Hepatocyte (in vitro differentiated cells): Measurements from ENCODE around the gene ANGPT4.

Experiments used
- CTCF ChIP-seq: fragments of 200-600 bp; sonication (generic); IDR thresholded peaks from 2 replicates; pipeline ENCODE4 v1.5.1; 2016; ENCODE audit warnings: antibody characterized with exemption, mild to moderate bottlenecking; ENCODE audit not compliant: poor library complexity
- EZH2 ChIP-seq: fragments of 200-600 bp; sonication (generic); IDR thresholded peaks from 2 replicates; pipeline ENCODE4 v1.6.1; 2016; ENCODE audit warnings: antibody characterized with exemption, mild to moderate bottlenecking, borderline replicate concordance
- EZH2phosphoT487 ChIP-seq: fragments of 200-600 bp; sonication (generic); IDR thresholded peaks from one replicate; pipeline ENCODE4 v1.6.1; 2018; ENCODE audit warnings: antibody characterized with exemption, mild to moderate bottlenecking, low read depth, moderate library complexity; ENCODE audit not compliant: unreplicated experiment, severe bottlenecking

GRCh38 chr20:916825-917224, 691 bp upstream of the ANGPT4 start:
- TF ChIP-seq CTCF (no peak), EZH2phosphoT487 (no peak), EZH2 (no peak)
